H1 (cell line): ENCODE data around the gene PRDX5. TPM values are rescaled to one million over a fixed set of nuclear protein-coding genes. Genes with fewer than 3 reads are reported as not detected.

Experiments used
- RBBP5 ChIP-seq: IDR thresholded peaks from 2 replicates; pipeline ENCODE4 v1.7.1; 2012; ENCODE audit warnings: low read depth, mild to moderate bottlenecking, inconsistent platforms, low read length, moderate library complexity, borderline replicate concordance
- RXRA ChIP-seq: IDR thresholded peaks from 2 replicates; pipeline ENCODE4 v1.6.1; 2011; ENCODE audit warnings: low read depth, mild to moderate bottlenecking, low read length, moderate library complexity; ENCODE audit not compliant: insufficient read depth
- SIRT6 ChIP-seq: IDR thresholded peaks from one replicate; pipeline ENCODE4 v1.7.1; 2012; ENCODE audit warnings: low read length, inconsistent platforms
- SP2 ChIP-seq: IDR thresholded peaks from 2 replicates; pipeline ENCODE4 v1.6.1; 2012; ENCODE audit warnings: mild to moderate bottlenecking, low read length, inconsistent platforms
- SP4 ChIP-seq: IDR thresholded peaks from 2 replicates; pipeline ENCODE4 v1.6.1; 2012; ENCODE audit warnings: low read length, inconsistent platforms
- TCF12 ChIP-seq: IDR thresholded peaks from 2 replicates; pipeline ENCODE4 v1.6.1; 2011; ENCODE audit warnings: low read depth, mild to moderate bottlenecking, low read length
- YY1 ChIP-seq: IDR thresholded peaks from 2 replicates; pipeline ENCODE4 v1.6.1; 2011; ENCODE audit warnings: low read depth, mild to moderate bottlenecking, low read length
- polyA plus RNA-seq, 7 experiments: library from polyadenylated mRNA; depleted of rRNA in 3 of 7; stranded (reverse) in 5 of 7; unstranded in 2 of 7; fragments of >200 nt in 5 of 7; fragments of 200-250 nt in 2 of 7; gene quantifications; 1 replicate in 5 of 7; 2 replicates in 1 of 7; 4 replicates in 1 of 7; pipeline versions ENCODE4 v1.2.1 to v1.2.3, GENCODE V29; 2011 to 2013; ENCODE audit warnings: missing spikeins in 2 of 7, mixed read lengths in 2 of 7
- total RNA-seq: library from RNA; stranded (reverse); fragmentation: NEBNext Ultra II Directional; extraction: Animal tissue kit (Norgen Biotek cat#: 25700); gene quantifications from 2 replicates; pipeline ENCODE4 v1.2.1, GENCODE V29; 2021
- TF ChIP-seq, protein P1 (sequence below), 3 experiments: IDR thresholded peaks; 1 replicate in 2 of 3; 2 replicates in 1 of 3; pipeline versions ENCODE4 v1.5.1 to v1.6.1; 2011; ENCODE audit warnings: low read length in 3 of 3, mild to moderate bottlenecking in 3 of 3, inconsistent platforms in 2 of 3, low read depth in 1 of 3, moderate library complexity in 1 of 3; ENCODE audit not compliant: insufficient read depth in 1 of 3; ENCODE audit errors: control extremely low read depth in 1 of 3

The PRDX5 gene
- total and polyA plus RNA-seq, 2 of the 8 experiments (the other 6 are each of a cell fraction or from before 2014, with no cell fraction given): 201 to 582 TPM

DNA sequence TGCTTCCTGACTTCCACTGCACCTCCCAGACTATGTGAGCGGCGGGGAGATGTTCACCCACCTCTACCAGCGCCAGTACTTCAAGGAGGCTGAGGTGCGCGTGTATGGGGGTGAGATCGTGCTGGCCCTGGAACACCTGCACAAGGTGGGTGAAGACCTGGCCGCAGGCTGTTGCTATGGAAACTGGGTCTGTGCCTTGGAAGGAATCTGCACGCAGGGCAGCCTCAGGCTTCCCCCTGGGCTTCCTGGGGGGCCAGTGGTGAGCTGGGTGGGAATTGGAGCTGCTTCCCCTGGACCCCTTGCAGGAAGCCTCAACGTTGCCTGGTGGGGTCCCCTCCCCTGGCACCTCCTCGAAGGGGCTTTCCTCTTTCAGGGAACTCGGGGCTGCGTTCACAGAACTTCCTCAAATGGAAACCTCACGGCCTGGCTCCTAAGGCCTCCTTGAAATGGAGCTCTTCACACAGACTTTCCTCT lies 42.6 kb downstream of the PRDX5 start (continued):
- TF ChIP-seq YY1: no peak
- no peak for TF ChIP-seq TCF12
- no peak for TF ChIP-seq RBBP5
- TF ChIP-seq, protein P1, sequence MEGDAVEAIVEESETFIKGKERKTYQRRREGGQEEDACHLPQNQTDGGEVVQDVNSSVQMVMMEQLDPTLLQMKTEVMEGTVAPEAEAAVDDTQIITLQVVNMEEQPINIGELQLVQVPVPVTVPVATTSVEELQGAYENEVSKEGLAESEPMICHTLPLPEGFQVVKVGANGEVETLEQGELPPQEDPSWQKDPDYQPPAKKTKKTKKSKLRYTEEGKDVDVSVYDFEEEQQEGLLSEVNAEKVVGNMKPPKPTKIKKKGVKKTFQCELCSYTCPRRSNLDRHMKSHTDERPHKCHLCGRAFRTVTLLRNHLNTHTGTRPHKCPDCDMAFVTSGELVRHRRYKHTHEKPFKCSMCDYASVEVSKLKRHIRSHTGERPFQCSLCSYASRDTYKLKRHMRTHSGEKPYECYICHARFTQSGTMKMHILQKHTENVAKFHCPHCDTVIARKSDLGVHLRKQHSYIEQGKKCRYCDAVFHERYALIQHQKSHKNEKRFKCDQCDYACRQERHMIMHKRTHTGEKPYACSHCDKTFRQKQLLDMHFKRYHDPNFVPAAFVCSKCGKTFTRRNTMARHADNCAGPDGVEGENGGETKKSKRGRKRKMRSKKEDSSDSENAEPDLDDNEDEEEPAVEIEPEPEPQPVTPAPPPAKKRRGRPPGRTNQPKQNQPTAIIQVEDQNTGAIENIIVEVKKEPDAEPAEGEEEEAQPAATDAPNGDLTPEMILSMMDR (IDR thresholded peaks at IDR 0.05; ENCODE audit: control extremely low read depth in 1 of 3, insufficient read depth in 1 of 3, low read depth in 1 of 3, low read length in 3 of 3): no peak
- TF ChIP-seq RXRA: no peak
- no peak for TF ChIP-seq SIRT6
- TF ChIP-seq SP4: no peak
- TF ChIP-seq SP2: no peak
